GM19035 (cell line): ENCODE data around the gene KRTAP10-7.
"Not testable (repeated sequence)": the region's sequence is repeated elsewhere in the genome, so short reads cannot be mapped to it uniquely, and the experiment has no call there.

ENCODE experiments used
- ATAC-seq: cut with Tn5 transposase; IDR thresholded peaks from one replicate; pipeline ENCODE4 v1.9.1; 2021; ENCODE audit not compliant: unreplicated experiment

The KRTAP10-7 gene

DNA sequence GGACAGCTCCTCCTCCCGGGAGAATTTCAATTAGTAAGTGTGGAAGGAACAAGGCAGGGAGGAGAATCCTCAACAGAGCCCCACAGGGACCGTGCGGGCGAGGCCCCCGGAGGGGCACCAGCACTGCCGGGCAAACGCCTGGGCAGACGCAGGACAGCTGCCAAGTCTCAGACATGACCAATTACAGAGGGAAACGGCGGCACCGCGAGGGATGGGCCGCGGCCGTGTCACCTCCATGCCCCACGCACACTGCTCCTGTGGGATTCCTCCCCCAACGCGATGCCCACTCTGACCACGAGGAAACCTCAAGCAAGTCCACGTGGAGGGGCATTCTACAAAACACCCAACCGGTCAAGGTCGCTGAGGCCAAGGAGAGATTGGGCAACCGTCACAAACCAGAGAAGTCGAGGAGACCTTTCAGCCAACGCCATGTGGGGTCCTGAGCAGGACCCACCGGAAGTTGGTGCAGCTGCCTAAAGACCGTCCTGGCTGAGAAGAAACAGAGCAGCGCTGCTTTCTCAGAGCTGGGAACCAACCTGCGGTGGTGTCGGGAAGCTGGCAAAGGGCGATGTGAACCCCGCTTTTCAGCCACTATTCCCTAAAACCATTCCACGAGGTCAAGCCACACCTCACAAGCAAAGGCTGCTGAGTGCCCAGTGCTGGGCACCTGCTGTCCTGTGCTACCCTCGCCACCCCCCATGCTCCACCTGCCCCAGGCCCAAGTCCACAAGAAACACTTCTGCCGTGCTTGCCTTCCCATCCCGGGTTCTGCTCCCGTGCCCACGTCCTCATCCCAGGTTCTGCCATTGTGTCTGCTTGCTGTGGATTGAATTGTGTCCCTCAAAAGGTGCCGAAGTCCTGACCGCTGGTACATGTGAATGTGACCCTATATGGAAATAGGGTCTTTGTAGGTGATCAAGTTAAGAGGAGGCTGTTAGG lies 28.3 kb upstream of the KRTAP10-7 start:
- ATAC-seq, result no peak

DNA sequence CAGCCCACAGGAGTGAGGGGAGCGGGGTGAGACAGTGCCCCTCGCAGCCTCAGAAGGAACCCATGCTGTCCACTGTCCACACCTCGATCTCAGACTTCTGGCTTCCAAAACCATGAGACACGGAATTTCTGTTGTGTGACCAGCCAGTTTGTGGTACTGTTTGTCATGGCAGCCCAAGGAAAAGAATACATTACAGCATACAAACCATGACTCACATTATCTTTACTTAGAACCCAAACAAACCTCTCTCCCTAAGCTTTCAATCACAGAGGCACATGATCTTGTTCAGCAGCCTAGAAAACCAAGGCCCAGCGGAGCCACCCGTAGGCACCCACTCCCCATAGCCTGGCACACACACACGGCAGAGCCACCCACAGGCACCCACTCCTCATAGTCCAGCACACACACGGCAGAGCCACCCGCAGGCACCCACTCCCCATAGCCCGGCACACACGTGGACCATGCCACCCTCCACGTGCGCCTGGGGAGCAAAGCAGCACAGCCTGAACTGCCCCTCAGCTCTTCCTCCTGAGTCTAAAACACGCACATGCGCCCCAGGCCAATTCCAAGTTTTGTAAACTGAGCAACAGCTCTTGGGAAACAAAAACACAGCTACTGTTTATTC lies 27.3 kb upstream of the KRTAP10-7 start:
- ATAC-seq, result no peak

DNA sequence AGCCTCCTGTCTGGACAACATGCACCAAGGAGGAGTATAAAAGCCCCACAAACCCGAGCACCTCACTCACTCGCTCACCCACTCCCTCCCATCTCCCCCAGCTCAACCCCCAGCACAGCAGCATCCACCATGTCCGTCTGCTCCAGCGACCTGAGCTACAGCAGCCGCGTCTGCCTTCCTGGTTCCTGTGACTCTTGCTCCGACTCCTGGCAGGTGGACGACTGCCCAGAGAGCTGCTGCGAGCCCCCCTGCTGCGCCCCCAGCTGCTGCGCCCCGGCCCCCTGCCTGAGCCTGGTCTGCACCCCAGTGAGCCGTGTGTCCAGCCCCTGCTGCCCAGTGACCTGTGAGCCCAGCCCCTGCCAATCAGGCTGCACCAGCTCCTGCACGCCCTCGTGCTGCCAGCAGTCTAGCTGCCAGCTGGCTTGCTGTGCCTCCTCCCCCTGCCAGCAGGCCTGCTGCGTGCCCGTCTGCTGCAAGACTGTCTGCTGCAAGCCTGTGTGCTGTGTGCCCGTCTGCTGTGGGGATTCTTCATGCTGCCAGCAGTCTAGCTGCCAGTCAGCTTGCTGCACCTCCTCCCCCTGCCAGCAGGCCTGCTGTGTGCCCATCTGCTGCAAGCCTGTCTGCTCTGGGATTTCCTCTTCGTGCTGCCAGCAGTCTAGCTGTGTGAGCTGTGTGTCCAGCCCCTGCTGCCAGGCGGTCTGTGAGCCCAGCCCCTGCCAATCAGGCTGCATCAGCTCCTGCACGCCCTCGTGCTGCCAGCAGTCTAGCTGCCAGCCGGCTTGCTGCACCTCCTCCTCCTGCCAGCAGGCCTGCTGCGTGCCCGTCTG lies 26.6 kb upstream of the KRTAP10-7 start, which contains the start of gene KRTAP10-4:
Gene KRTAP10-4 (plus strand): TSS at position 100 of the 827 bp plus-strand sequence. CDS start 30 bp downstream, at position 130.
- ATAC-seq, result not testable (repeated sequence)

DNA sequence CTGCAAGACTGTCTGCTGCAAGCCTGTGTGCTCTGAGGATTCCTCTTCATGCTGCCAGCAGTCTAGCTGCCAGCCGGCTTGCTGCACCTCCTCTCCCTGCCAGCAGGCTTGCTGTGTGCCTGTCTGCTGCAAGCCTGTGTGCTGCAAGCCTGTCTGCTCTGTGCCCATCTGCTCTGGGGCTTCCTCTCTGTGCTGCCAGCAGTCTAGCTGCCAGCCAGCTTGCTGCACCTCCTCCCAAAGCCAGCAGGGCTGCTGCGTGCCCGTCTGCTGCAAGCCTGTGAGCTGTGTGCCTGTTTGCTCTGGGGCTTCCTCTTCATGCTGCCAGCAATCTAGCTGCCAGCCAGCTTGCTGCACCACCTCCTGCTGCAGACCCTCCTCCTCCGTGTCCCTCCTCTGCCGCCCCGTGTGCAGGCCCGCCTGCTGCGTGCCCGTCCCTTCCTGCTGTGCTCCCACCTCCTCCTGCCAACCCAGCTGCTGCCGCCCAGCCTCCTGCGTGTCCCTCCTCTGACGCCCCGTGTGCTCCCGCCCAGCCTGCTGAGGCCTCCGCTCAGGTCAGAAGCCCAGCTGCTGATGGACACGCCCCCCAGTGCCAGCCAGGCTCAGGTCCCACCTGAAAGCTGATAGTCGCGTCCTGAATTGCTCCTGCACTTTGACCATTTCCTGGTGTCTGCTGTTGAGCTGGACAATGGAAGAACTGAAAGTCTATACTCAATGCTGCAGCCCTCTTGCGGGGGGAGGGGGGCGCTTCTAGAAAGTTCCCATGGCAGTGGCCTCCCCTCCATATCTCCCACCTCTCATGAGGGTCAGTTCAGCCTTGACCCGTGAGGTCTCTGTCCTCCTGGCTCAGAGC lies 25.7 kb upstream of the KRTAP10-7 start:
- no peak for ATAC-seq

DNA sequence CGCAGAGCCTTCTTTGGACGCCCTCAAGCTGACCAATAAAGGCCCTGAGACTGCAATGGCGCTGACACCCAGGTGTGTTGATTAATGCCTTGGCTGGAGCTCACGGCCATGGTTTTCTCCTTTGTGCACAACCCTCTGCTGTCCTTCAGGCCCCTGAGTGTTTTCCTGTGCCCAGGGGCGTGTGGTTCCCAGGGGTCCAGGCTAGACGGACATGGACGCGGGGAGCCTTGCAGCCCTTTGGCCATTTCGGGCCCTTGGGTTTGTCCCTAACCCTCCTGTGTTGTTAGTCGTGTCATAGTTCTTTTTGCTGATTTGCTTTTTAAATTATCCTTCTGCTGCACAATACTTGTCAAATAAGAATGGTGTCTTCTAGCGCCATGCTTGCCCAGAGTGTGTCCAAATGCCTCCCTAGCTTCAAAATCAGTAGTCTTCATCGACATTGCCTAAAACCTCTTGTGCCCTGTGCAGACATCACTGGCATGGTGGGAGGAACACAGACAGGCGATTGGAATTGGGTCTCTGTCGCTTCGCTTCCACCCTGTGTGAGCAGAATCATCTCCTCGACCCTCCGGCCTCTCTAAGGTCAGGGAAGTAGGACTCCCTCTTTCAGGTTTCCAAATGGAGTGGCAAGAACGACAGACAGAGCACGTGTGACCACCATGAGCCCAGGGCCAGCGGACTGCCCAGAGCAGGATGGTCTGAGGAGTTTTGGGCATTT lies 24.9 kb upstream of the KRTAP10-7 start:
- no peak for ATAC-seq

DNA sequence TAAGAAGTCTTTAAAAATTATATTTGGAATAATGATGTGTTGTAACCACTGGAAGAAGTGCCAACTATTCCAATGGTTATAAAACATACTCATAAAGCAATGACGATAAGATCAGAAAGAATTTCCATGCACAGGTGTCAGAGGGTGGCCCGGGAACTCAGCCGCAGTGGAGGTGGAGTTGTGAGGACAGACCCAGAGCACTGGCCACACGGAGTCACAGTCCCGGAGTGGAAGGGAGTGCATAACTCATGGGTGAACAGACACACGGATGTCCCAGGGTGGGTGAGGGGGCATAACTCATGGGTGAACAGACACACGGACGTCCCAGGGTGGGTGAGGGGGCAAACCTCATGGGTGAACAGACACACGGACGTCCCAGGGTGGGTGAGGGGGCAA lies 24.4 kb upstream of the KRTAP10-7 start:
- no peak for ATAC-seq

DNA sequence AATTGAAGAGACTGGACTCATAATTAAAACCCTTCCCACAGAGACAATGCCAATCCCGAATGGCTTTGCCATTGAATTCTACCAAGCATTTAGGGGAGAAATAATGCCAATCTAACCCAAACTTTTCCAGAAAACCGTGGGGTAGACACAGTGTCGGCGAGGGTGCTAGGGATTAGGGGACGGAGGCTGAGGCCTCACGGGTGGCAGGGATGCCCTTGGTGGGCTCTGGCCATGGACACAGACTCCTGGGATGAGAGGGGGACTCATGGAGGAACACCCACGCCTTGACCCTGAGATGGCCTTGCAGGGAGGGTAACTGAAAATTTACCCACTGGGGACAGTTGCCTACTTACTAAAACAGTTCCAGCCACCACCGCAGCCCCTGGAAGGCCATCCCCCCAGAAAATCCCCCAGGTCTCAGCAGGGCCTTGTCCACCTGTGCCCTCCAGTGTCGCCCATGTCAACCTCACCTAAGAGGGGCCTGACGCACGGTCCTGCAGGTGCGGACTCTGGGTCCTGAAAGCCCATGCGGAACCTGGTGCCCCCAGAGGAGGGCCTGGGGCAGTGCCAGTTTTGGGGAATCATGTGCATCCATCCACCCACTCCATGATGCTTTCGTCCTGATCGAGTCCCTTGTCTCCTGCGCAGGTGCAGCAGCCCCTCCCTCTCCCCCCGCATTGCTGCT lies 21.9 kb upstream of the KRTAP10-7 start:
- no peak for ATAC-seq

DNA sequence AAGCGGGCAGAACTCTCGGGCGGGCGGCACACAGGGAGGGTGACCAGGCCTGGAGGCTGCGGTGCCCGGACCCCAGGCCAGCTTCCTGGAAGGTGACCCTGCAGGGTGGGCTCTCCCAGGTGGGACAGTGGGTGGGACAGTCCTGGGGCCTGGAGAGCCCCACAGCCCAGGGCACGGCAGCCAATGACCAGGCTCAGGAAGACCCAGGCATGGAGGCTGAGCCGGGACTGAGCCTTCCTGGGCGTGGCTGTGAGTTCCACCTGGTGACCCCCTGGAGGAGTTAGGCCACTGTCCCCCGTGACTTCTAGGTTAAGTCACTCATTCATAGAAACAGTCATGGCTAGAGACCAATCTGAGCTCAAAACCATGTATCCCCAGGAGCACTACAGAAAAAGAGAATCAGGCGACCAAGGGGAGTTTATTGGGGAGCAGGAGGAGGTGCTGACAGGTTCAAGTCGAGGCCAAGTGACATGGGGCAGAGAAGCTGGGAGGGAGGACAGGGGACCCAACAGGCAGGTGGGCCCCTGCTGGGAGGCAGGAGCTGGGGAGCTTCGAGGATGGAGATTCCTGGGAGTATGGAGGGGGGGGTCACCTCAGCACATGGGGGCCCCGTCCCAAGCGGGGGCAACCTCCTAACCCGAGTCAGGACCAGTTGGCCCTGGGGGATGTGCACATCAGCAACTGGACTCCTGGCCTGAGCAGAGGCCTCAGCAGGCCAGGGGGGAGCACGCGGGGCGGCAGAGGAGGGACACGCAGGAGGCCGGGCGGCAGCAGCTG lies 21.2 kb upstream of the KRTAP10-7 start:
- no peak for ATAC-seq

DNA sequence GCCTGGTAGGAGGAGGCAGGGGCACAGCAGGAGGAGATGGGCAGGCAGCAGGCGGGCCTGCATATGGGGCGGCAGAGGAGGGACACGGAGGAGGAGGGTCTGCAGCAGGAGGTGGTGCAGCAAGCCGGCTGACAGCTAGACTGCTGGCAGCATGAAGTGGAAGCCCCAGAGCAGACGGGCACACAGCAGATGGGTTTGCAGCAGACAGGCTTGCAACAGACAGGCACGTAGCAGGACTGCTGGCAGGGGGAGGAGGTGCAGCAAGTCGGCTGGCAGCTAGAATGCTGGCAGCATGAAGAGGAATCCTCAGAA lies 20.6 kb upstream of the KRTAP10-7 start:
- no peak for ATAC-seq

DNA sequence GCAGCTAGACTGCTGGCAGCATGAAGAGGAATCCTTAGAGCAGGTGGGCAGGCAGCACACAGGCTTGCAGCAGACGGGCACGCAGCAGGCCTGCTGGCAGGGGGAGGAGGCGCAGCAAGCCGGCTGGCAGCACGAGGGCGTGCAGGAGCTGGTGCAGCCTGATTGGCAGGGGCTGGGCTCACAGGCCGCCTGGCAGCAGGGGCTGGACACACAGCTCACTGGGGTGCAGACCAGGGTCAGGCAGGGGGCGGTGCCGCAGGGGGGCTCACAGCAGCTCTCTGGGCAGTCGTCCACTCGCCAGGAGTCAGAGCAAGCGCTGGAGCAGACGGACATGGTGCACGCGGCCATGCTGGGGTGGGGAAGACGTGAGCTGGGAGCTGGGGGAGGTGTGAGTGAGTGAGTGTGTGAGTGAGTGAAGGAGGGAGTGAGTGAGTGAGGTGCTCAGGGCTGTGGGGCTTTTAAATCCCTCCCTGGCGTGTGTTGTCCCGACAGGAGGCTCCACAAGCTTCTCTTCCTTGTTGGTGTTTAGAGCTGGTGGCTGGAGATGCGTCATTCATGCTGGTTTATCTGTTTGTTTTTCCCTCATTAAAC lies 20.1 kb upstream of the KRTAP10-7 start, which contains the start of gene KRTAP10-5:
Gene KRTAP10-5 (minus strand): TSS at position 374 of the 591 bp plus-strand sequence. CDS start 26 bp downstream, at position 348.
- not testable (repeated sequence) for ATAC-seq

DNA sequence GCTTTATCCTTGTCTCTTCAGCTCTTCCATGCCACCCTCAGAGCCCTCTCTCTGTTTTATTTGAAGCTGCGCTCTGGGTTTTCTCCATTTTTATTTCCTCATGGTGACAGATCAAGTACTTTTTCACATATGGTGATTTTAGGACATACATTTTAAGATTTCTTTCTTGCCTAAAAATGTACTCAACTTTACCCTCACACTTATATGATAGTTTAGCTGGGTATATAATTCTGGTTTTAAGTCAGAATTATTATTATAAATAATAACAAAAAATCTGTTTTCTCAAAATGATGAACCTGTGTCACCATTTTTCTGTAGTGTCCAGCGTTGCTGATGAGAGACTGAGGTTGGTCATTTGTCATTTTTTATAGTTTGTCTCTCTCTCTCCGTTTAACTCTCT lies 19.2 kb upstream of the KRTAP10-7 start:
- no peak for ATAC-seq

DNA sequence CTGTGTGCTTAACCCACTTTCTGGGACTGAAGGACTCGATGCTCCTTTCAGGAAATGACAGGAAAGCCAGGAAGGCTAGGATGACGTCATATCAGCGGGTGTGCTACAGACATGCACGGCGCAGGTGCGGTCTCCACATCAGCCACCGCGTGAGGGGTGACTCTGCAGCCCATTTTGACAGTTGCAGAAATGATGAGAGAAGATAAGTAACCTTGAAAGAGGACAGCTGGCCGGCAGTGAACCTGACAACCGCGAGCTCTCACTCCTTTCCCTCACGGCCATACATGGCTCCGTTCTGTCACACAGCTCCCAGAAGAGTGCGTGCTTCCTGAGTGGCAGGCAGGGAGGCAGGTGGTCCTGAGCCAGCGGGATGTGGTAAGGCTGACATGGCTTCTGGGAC lies 18.3 kb upstream of the KRTAP10-7 start:
- no peak for ATAC-seq

DNA sequence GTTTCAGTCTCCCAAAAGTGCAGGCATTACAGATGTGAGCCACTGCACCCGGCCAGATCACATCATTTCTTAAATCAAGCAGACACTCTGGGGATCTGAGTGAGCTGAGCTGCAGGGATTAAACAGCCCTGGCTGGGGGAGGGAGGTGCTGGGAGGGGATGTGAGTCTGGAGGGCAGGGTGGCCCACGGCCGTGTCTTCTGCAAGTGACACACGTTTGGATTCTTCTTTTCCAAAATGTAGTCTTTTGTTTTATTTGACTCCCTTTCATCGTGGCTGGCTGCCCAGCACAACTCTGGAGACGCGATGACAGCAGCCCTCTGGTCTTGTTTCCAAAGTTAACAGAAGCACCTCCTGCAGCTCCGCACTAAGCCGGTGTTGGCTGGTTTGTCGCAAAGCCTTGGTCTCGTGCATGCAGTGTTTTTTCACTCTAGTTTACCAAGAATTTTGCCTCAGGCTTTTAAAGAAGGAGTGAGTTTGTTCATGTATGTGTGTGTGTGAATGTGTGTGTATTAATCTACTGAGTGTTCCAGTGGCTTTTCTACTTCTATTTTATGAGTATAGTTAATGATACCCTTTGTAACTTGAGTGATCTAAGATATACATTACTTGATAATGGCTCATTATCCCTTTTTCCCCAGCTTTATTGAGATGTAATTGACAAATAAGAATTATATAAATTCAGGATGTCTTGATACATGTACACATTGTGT lies 17.2 kb upstream of the KRTAP10-7 start:
- no peak for ATAC-seq

DNA sequence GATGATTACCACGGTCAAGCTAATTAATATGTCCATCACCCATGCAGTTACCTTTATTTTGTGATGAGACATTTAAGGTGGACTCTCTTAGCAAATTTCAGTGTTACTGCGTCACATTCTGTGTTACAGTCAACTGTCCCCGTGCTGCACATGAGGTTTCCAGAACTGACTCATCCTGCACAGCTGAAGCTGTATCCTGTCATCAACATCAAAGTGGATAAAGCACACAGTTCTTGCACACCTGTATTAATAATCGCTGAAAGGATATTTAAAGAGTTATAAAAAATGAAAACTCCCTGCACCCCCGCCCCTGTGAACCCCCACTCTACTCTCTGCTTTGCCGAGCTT lies 16.6 kb upstream of the KRTAP10-7 start:
- ATAC-seq, result no peak

DNA sequence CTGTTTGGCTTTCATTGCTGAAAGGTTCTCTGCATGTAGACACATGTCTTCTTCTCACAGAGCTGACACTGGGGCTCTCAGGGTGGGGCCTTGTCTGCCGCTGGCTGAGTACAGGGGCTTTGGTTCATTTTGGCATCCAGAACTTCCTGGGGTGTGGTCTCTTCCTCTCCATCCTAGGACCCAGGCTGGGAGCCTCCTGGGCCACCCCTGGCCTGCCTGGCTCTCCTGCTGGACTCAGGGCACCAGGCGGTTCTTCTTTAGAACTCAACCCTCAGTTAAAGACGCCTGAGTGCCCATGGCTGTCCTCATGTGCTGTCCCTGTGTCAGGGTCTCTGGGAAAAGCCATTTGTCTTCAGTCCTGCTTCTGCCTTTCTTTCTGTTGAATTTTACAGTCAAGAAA lies 14.5 kb upstream of the KRTAP10-7 start:
- no peak for ATAC-seq

DNA sequence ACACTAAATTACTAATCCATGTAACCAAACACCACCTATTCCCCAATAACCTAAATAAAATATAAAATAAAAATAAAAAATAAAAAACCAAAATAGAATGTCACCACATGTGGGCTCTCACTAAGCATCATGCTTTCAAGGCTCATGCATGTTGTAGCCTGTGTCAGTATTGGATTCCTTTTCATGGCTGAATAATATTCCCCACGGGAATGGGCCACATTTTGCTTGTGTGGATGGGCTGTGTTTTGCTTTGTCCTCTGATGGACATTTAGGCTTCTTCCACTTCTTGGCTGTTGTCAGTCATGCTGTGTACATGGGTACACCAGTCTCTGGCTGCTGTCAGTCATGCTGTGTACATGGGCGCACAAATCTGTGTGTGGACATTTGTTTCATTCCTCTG lies 11.3 kb upstream of the KRTAP10-7 start:
- ATAC-seq, result no peak

DNA sequence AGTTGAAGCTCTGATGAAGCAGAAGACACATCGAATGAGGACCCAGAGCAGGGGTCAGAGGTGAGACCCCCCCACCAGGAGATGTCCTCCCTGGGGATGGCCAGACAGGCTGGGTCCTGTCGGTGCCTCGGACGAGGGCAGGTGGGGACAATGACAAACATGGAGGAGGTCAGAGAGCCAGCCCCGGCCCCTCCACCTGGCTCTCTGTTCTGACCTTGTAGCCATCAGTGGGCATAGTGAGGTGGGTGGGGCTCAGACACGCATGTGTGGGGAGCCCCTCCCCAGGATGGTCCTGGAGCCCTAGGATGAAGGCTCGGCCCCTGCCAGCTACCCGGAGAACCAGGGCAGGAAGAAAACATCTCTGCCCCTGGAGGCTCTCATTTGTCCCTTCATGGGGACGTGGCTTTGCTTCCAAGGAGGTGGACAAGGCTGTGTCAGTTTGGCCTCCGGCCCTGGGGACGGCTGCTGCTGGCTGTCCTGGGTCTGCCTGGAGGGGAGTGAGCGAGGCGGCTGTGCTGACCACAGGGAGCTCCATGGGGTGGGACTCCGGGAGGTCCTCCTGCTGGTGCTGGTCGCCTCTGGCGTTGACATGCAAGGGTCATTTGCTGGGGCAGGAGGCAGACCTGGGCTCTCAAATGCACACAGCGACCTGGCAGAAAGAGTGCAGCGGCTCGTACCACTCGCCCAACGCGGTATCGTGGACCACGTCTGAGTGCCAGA lies 10.7 kb upstream of the KRTAP10-7 start:
- no peak for ATAC-seq
